ENCODE measurements around the gene THSD4. TPM values are rescaled to one million over a fixed set of nuclear protein-coding genes. Genes with fewer than 3 reads are reported as not detected.

Gene THSD4
- polyA plus RNA-seq, 1 experiment: 45.8 TPM

- no peak overlapping the region for H3K27ac ChIP-seq (ENCODE audit: low read depth, low read length)
- TF ChIP-seq CTCF (IDR thresholded peaks at IDR 0.05; ENCODE audit: low read depth, low read length): no peak
- ChIA-PET CTCF (interaction anchor here (0.9 to 1.7 kb wide), 4 partner anchors 283 to 470 kb away, joined by 3 to 13 read pairs (median 7); no protein-coding TSS in a partner anchor), POLR2A (interaction anchor here (0.5 kb wide), 1 partner anchor 331 kb away, joined by 3 read pairs; no protein-coding TSS in a partner anchor)
- H3K9me3 ChIP-seq (ENCODE audit: control insufficient read depth, insufficient read depth, low read length): no peaks in the 10 kb centered on the region
- no peaks in the 10 kb centered on the region for H3K27me3 ChIP-seq (ENCODE audit: control insufficient read depth, insufficient read depth, low read length)
- no peak for DNase-seq (ENCODE audit: low read depth, low spot score)
- H3K4me3 ChIP-seq (ENCODE audit: low read depth, low read length): no peak overlapping the region
Measured at GRCh38 chr15:71447328-71448250, 332.3 kb downstream of the THSD4 start.

- no peaks in the 10 kb centered on the region for H3K27me3 ChIP-seq (ENCODE audit: control insufficient read depth, insufficient read depth, low read length)
- ChIA-PET CTCF (interaction anchor here (1.5 to 2.1 kb wide), 3 partner anchors 203 to 353 kb away, joined by 9 read pairs; no protein-coding TSS in a partner anchor), POLR2A (no interaction called here)
- H3K9me3 ChIP-seq (ENCODE audit: control insufficient read depth, insufficient read depth, low read length): no peaks in the 10 kb centered on the region
- no peak for DNase-seq (ENCODE audit: low read depth, low spot score)
- no peak overlapping the region for H3K4me3 ChIP-seq (ENCODE audit: low read depth, low read length)
- H3K27ac ChIP-seq (ENCODE audit: low read depth, low read length): no peak overlapping the region
- peak; percentile 92 for TF ChIP-seq CTCF (IDR thresholded peaks at IDR 0.05; ENCODE audit: low read depth, low read length)
Measured at GRCh38 chr15:71448688-71449114, 333.4 kb downstream of the THSD4 start.

- no peaks in the 10 kb centered on the region for H3K27me3 ChIP-seq (ENCODE audit: control insufficient read depth, insufficient read depth, low read length)
- DNase-seq (ENCODE audit: low read depth, low spot score): no peak
- CTCF ChIA-PET: interaction anchor here (0.6 to 2.1 kb wide), 9 partner anchors 9 to 443 kb away, joined by 3 to 11 read pairs (median 9); no protein-coding TSS in a partner anchor
- H3K4me3 ChIP-seq (ENCODE audit: low read depth, low read length): no peak overlapping the region
- POLR2A ChIA-PET: no interaction called here
- H3K9me3 ChIP-seq (ENCODE audit: control insufficient read depth, insufficient read depth, low read length): no peaks in the 10 kb centered on the region
- H3K27ac ChIP-seq (ENCODE audit: low read depth, low read length): no peak overlapping the region
- TF ChIP-seq CTCF (IDR thresholded peaks at IDR 0.05; ENCODE audit: low read depth, low read length): no peak
Measured at GRCh38 chr15:71449363-71449762, 334.1 kb downstream of the THSD4 start.

- CTCF ChIA-PET: interaction anchor here (0.8 to 2.1 kb wide), 8 partner anchors 8 to 444 kb away, joined by 3 to 10 read pairs (median 6); no protein-coding TSS in a partner anchor
- DNase-seq (ENCODE audit: low read depth, low spot score): no peak
- TF ChIP-seq CTCF (IDR thresholded peaks at IDR 0.05; ENCODE audit: low read depth, low read length): no peak
- no peak overlapping the region for H3K27ac ChIP-seq (ENCODE audit: low read depth, low read length)
- POLR2A ChIA-PET: no interaction called here
- H3K9me3 ChIP-seq (ENCODE audit: control insufficient read depth, insufficient read depth, low read length): no peaks in the 10 kb centered on the region
- H3K27me3 ChIP-seq (ENCODE audit: control insufficient read depth, insufficient read depth, low read length): no peaks in the 10 kb centered on the region
- H3K4me3 ChIP-seq (ENCODE audit: low read depth, low read length): no peak overlapping the region
Measured at GRCh38 chr15:71449956-71450355, 334.7 kb downstream of the THSD4 start.

- TF ChIP-seq CTCF (IDR thresholded peaks at IDR 0.05; ENCODE audit: low read depth, low read length): no peak
- CTCF ChIA-PET: interaction anchor here (1.4 to 2.0 kb wide), 3 partner anchors 10 to 279 kb away, joined by 3 to 10 read pairs (median 4); no protein-coding TSS in a partner anchor
- H3K9me3 ChIP-seq (ENCODE audit: control insufficient read depth, insufficient read depth, low read length): no peaks in the 10 kb centered on the region
- DNase-seq (ENCODE audit: low read depth, low spot score): no peak
- H3K27me3 ChIP-seq (ENCODE audit: control insufficient read depth, insufficient read depth, low read length): no peaks in the 10 kb centered on the region
- POLR2A ChIA-PET: no interaction called here
- H3K4me3 ChIP-seq (ENCODE audit: low read depth, low read length): no peak overlapping the region
- no peak overlapping the region for H3K27ac ChIP-seq (ENCODE audit: low read depth, low read length)
Measured at GRCh38 chr15:71451130-71451529, 335.9 kb downstream of the THSD4 start.

Measured in AG04450 (cell line).